ENCODE results near the gene CLEC5A. TPM values are rescaled to one million over a fixed set of nuclear protein-coding genes. Genes with fewer than 3 reads are reported as not detected.

Gene CLEC5A
- total and polyA plus RNA-seq, 9 of the 15 experiments (the other 6 are each of a cell fraction or from before 2014, with no cell fraction given), result not detected

- H2AFZ ChIP-seq (ENCODE audit: low read depth, low read length), result no peak overlapping the region
- in situ Hi-C loops (cut with MboI) (no loop called here), intact Hi-C loops (cut with micrococcal nuclease) (no loop called here)
- H3K27me3 ChIP-seq (ENCODE audit: control insufficient read depth in 2 of 2, insufficient read depth in 2 of 2, low read length in 2 of 2), result no peaks in the 10 kb centered on the region
- no peak for DNase-seq (ENCODE audit: extremely low read depth in 1 of 4, low spot score in 3 of 4)
- no peaks in the 10 kb centered on the region for H4K20me1 ChIP-seq (replicated peaks; ENCODE audit: control insufficient read depth, insufficient read depth, low read length)
- H3K27ac ChIP-seq (ENCODE audit: extremely low read depth, low read depth, low read length), result no peak overlapping the region
- no peaks in the 10 kb centered on the region for H3K79me2 ChIP-seq (ENCODE audit: control insufficient read depth, insufficient read depth, low read length)
- ChIA-PET POLR2A (interaction anchor here (1.0 kb wide), 1 partner anchor 143 kb away, joined by 3 read pairs; the partner anchor contains the start of gene SSBP1), CTCF (ENCODE audit: low intra/inter-chr PET ratio) (no interaction called here)
- no TSS peak for BruUV-seq (replicated peaks)
- no peak for FAIRE-seq
- ATAC-seq, result no peak
- H3K4me1 ChIP-seq (replicated peaks in 1 of 2; ENCODE audit: control insufficient read depth in 2 of 2, insufficient read depth in 2 of 2, low read length in 2 of 2), result no peaks in the 10 kb centered on the region
- no peak overlapping the region for H3K4me2 ChIP-seq (ENCODE audit: insufficient read depth, low read length)
- 0 out of 2 replicates have a peak, but pooled peaks cover 1% of the 10 kb centered on the region for H3K9me3 ChIP-seq (replicated peaks; ENCODE audit: control insufficient read depth, insufficient read depth, low read depth, low read length)
- H3K4me3 ChIP-seq, result no peak overlapping the region
- H3K9me1 ChIP-seq (ENCODE audit: control insufficient read depth, insufficient read depth, low read length), result no peaks in the 10 kb centered on the region
- TF ChIP-seq ZNF395 (CRISPR knock-in tag; IDR thresholded peaks at IDR 0.05), result no peak
- no peak for TF ChIP-seq ZNF277 (CRISPR knock-in tag; IDR thresholded peaks at IDR 0.05; ENCODE audit: borderline replicate concordance)
- TF ChIP-seq ARID3A (IDR thresholded peaks at IDR 0.05; ENCODE audit: borderline replicate concordance, low read depth, low read length), result no peak
- TF ChIP-seq THRA (IDR thresholded peaks at IDR 0.05), result no peak
- no peak for TF ChIP-seq ZNF318 (IDR thresholded peaks at IDR 0.05; ENCODE audit: borderline replicate concordance in 1 of 2, low read depth in 1 of 2)
- no peak for TF ChIP-seq E2F3 (CRISPR knock-in tag; IDR thresholded peaks at IDR 0.05)
- H3K9ac ChIP-seq (ENCODE audit: insufficient read depth in 1 of 2, low read depth in 2 of 2, low read length in 2 of 2), result no peak overlapping the region
- H3K36me3 ChIP-seq (ENCODE audit: control insufficient read depth, insufficient read depth, low read length), result no peaks in the 10 kb centered on the region
- 1% methylated on average over 5 of the region's 5 CpGs for WGBS (ENCODE audit: insufficient coverage, low coverage, missing lambda C conversion rate)
These were observed 65.8 kb downstream of the CLEC5A start for GRCh38 chr7:141880960-141881359.
